ENCODE measurements around the gene ALDH1A1. TPM values are rescaled to one million over a fixed set of nuclear protein-coding genes. Genes with fewer than 3 reads are reported as not detected.

ALDH1A1 gene
- total RNA-seq, 2 experiments from 2014 or later, result not detected

DNA sequence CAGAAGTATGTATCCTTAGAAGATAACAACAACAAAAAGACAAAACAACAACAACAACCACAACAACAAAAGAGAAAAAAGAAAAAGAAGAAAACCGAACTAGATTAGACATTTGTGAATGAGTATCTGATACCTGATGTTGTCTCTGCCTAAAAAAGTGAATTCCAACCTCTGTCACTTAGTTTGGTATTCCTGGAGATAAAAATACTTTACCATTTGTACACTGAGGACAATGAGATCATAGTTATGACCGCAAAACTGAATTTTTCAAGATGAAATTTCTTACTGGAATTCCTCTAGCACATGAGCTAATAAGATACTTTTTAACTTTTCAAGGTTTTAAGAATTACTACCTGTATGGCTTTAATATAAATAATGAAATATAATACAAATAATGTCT, 54.5 kb downstream of the ALDH1A1 start:
- Histone ChIP-seq H3K9me3 (ENCODE audit: low read length) (no peaks in the 10 kb centered on the region), H3K79me2 (ENCODE audit: insufficient read depth, low read depth, low read length) (no peaks in the 10 kb centered on the region), H3K4me3 (ENCODE audit: low read depth, low read length, poor library complexity, severe bottlenecking) (no peak overlapping the region), H3K4me1 (ENCODE audit: insufficient read depth, low read length, poor library complexity, severe bottlenecking) (no peaks in the 10 kb centered on the region), H3K36me3 (ENCODE audit: insufficient read depth, low read length) (no peaks in the 10 kb centered on the region), H4K20me1 (ENCODE audit: insufficient read depth, low read length) (no peaks in the 10 kb centered on the region), H3K9me2 (ENCODE audit: insufficient read depth, low read length) (no peaks in the 10 kb centered on the region), H3K4me2 (ENCODE audit: low read length) (no peak overlapping the region), H3K27ac (ENCODE audit: low read depth, low read length, poor library complexity, severe bottlenecking) (no peak overlapping the region), H2AFZ (ENCODE audit: low read length) (no peak overlapping the region)
- intact Hi-C loops (cut with micrococcal nuclease; ENCODE audit: unreplicated experiment), result no loop called here
- DNase-seq (ENCODE audit: low spot score), result no peak
- BruUV-seq (replicated peaks), result no TSS peak
- no peak for TF ChIP-seq EZH2phosphoT487 (IDR thresholded peaks at IDR 0.05; ENCODE audit: borderline replicate concordance, low read depth, low read length)
- TF ChIP-seq, protein P1, sequence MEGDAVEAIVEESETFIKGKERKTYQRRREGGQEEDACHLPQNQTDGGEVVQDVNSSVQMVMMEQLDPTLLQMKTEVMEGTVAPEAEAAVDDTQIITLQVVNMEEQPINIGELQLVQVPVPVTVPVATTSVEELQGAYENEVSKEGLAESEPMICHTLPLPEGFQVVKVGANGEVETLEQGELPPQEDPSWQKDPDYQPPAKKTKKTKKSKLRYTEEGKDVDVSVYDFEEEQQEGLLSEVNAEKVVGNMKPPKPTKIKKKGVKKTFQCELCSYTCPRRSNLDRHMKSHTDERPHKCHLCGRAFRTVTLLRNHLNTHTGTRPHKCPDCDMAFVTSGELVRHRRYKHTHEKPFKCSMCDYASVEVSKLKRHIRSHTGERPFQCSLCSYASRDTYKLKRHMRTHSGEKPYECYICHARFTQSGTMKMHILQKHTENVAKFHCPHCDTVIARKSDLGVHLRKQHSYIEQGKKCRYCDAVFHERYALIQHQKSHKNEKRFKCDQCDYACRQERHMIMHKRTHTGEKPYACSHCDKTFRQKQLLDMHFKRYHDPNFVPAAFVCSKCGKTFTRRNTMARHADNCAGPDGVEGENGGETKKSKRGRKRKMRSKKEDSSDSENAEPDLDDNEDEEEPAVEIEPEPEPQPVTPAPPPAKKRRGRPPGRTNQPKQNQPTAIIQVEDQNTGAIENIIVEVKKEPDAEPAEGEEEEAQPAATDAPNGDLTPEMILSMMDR (conservative IDR thresholded peaks at IDR 0.05; ENCODE audit: low read length), result no peak
- CTCF ChIA-PET (ENCODE audit: unreplicated experiment), result no interaction called here
- POLR2A ChIA-PET, result no interaction called here

DNA sequence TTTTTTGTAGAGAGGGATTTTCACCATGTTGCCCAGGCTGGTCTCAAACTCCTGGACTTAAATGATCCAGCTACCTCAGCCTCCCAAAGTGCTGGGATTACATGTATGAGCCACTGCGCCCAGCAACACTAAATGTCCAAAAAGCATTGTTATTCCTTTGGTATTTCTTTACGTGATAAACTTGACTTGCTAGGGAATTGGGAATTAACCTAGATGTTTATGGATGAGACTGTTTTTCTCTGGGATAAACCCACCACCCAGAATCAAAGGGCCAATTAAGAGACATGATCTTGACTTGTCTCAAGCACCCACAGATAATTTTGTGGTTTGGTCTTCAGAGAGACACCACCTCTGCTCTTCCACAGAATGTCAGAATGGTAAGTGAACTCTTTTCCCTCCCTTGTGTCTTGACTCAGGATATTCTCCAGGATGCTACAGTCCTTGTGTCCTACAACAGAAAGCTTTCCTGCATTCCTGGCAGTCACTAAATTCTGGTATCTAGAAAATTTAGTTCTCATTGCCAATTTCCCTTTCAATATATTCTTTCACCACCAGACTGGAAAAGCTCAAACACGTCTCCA, 55.7 kb downstream of the ALDH1A1 start:
- no peak overlapping the region for H3K4me3 ChIP-seq (ENCODE audit: low read depth, low read length, poor library complexity, severe bottlenecking)
- H3K27ac ChIP-seq (ENCODE audit: low read depth, low read length, poor library complexity, severe bottlenecking), result no peak overlapping the region
- no peak for DNase-seq (ENCODE audit: low spot score)
- no peaks in the 10 kb centered on the region for H3K36me3 ChIP-seq (ENCODE audit: insufficient read depth, low read length)
- no peaks in the 10 kb centered on the region for H3K4me1 ChIP-seq (ENCODE audit: insufficient read depth, low read length, poor library complexity, severe bottlenecking)
- intact Hi-C loops (cut with micrococcal nuclease; ENCODE audit: unreplicated experiment), result no loop called here
- TF ChIP-seq, protein P1 (conservative IDR thresholded peaks at IDR 0.05; ENCODE audit: low read length), result no peak
- TF ChIP-seq EZH2phosphoT487 (IDR thresholded peaks at IDR 0.05; ENCODE audit: borderline replicate concordance, low read depth, low read length), result no peak
- H4K20me1 ChIP-seq (ENCODE audit: insufficient read depth, low read length), result no peaks in the 10 kb centered on the region
- no peaks in the 10 kb centered on the region for H3K9me3 ChIP-seq (ENCODE audit: low read length)
- H3K9me2 ChIP-seq (ENCODE audit: insufficient read depth, low read length), result no peaks in the 10 kb centered on the region
- no peak overlapping the region for H3K4me2 ChIP-seq (ENCODE audit: low read length)
- H2AFZ ChIP-seq (ENCODE audit: low read length), result no peak overlapping the region
- no TSS peak for BruUV-seq (replicated peaks)
- no peaks in the 10 kb centered on the region for H3K79me2 ChIP-seq (ENCODE audit: insufficient read depth, low read depth, low read length)
- POLR2A ChIA-PET, result no interaction called here
- CTCF ChIA-PET (ENCODE audit: unreplicated experiment), result no interaction called here

DNA sequence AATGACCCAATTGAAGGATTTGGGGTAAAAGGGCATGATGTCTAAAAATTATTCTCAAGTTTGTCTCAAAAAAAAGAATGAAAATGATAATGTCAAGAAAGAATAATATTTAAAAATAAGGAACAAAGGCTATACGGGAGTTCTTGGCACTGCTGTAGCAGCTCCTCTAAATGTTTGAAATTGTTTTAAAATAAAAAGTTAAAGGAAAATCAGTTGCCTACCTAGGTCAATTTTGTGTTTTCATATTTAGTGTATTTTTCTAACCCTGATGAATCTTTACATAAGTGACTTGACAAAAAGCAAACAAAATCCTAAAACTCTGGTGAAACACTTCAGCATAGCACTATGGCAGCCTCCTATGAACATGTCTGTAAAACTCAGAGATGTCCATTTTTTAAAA, 56.4 kb downstream of the ALDH1A1 start:
- H3K9me3 ChIP-seq (ENCODE audit: low read length), result no peaks in the 10 kb centered on the region
- no peaks in the 10 kb centered on the region for H4K20me1 ChIP-seq (ENCODE audit: insufficient read depth, low read length)
- no peaks in the 10 kb centered on the region for H3K79me2 ChIP-seq (ENCODE audit: insufficient read depth, low read depth, low read length)
- no peaks in the 10 kb centered on the region for H3K9me2 ChIP-seq (ENCODE audit: insufficient read depth, low read length)
- H3K4me2 ChIP-seq (ENCODE audit: low read length), result no peak overlapping the region
- TF ChIP-seq, protein P1 (conservative IDR thresholded peaks at IDR 0.05; ENCODE audit: low read length), result no peak
- no peak for TF ChIP-seq EZH2phosphoT487 (IDR thresholded peaks at IDR 0.05; ENCODE audit: borderline replicate concordance, low read depth, low read length)
- H3K4me3 ChIP-seq (ENCODE audit: low read depth, low read length, poor library complexity, severe bottlenecking), result no peak overlapping the region
- ChIA-PET CTCF (ENCODE audit: unreplicated experiment) (no interaction called here), POLR2A (no interaction called here)
- no TSS peak for BruUV-seq (replicated peaks)
- H3K27ac ChIP-seq (ENCODE audit: low read depth, low read length, poor library complexity, severe bottlenecking), result no peak overlapping the region
- H2AFZ ChIP-seq (ENCODE audit: low read length), result no peak overlapping the region
- H3K4me1 ChIP-seq (ENCODE audit: insufficient read depth, low read length, poor library complexity, severe bottlenecking), result no peaks in the 10 kb centered on the region
- H3K36me3 ChIP-seq (ENCODE audit: insufficient read depth, low read length), result no peaks in the 10 kb centered on the region
- DNase-seq (ENCODE audit: low spot score), result no peak
- intact Hi-C loops (cut with micrococcal nuclease; ENCODE audit: unreplicated experiment), result no loop called here
